ENCODE results near the gene TBX21.

TBX21 gene

DNA sequence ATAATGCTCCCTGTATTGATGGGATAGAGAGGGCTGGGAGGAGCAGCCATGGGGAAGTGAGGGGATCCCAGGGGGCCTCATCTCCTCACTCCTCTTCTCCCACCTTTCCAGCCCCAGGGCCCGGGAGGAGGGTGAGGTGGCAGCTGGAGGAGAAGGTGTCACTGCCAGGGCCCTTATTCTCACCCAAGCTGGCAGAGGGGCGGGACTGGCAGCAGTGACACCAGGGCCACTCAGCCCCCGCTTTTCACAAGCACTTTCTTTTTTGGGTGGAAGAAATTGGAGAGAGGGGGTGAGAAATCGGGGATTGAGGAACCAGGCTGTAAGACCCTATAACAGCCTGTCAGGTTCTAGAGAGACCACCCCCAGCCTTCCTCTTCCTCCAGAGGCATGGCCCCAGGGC lies 2.4 kb upstream of the TBX21 start:
- no peak for TF ChIP-seq CTCF (IDR thresholded peaks at IDR 0.05; ENCODE audit: extremely low read depth, missing control alignments)
- no peak for DNase-seq (ENCODE audit: low spot score)

DNA sequence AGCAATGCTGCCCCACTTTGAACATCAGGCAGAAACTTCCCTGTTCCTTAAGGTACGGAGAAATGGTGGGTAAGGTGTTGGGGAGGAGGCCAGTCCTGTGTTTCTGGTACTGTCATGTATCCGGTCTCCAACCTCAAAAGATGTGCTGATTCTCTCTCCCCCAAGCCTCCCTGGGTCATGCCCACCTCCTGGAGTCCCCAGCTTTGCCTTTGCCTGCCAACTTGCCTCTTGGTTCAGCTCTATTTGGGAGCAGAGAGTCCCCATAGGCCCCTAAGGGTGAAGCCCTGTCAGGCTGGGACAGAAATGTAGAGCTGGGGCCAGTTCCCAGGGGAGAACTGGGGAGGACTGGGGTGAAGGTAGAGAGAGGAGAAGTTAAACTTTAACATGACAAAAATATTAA lies 1.6 kb upstream of the TBX21 start:
- TF ChIP-seq CTCF (IDR thresholded peaks at IDR 0.05; ENCODE audit: extremely low read depth, missing control alignments), result no peak
- DNase-seq (ENCODE audit: low spot score), result no peak

DNA sequence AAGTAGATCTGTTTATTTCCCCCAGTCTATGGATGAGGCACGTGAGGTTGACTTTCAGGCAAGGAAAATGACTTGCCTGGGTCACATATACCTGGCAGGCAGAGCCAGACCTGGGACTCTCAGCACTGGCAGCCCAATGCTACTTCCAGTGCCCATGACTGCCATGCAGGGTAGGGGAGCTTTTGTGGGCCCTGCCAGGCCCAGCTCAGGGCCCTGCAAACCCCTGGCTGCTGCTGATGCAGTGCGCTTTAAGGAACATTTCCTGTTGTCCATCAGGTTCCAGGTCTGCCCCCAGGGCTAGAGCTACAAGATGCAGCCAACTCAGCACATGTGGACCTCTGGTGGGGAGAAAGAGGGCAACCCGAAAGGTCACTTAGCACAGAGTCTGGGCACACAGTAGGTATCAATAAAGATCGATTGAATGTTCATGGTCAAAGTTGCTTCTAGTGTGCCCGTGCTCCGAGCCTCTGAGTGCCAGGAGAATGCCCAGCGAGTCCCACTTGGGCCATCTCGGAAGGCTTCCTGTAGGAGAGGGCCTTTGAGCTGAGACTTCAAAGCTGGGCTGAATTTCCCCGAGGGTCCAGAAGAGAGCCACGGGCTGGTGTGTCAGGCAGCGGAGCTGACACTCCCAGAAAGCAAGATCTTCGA lies 513 bp upstream of the TBX21 start:
- DNase-seq (ENCODE audit: low spot score), result no peak
- TF ChIP-seq CTCF (IDR thresholded peaks at IDR 0.05; ENCODE audit: extremely low read depth, missing control alignments), result no peak

- TF ChIP-seq CTCF (IDR thresholded peaks at IDR 0.05; ENCODE audit: extremely low read depth, missing control alignments), result no peak
- peak; percentile 44 for DNase-seq (ENCODE audit: low spot score)
These were observed 806 bp downstream of the TBX21 start for GRCh38 chr17:47733674-47734410.

DNA sequence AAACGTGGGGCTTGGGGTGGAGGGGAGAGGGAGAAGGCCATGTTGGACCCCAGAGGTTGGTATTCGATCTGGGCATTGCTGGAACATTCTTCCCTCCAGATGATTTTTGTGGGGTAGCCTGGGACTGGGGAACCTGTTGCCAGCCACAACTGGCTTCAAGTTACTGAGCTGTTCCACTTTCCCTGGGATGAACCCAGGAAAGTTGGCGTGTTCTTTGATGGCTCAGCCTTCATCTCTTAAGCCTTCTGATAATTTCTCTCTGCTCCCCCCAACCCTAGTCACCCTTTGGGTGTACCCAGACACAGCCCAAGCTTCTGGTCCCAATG lies 2.1 kb downstream of the TBX21 start:
- no peak for DNase-seq (ENCODE audit: low spot score)
- TF ChIP-seq CTCF (IDR thresholded peaks at IDR 0.05; ENCODE audit: extremely low read depth, missing control alignments), result no peak

DNA sequence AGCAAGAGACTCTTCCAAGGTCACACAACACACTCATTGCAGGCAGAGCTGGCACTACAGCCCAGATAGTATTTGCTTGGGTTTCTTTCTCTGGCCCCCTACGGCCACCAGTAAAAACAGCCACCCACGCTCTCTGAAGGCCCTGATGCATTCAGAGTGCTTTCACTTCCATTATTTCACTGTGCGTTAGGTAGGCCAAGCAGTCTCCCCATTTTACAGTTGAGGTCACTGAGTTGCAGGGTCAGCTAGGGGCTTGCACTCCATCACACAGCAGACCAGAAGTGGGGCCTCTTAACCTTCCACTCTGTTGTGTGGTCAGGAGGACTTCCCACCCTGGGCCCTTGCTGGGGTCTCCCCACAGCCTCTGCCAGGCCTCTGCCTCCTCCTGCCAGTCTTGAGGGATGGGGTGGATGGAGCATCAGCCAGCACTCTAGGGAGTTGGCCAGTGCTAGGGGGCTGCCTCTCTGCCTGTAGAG lies 2.5 kb downstream of the TBX21 start:
- TF ChIP-seq CTCF (IDR thresholded peaks at IDR 0.05; ENCODE audit: extremely low read depth, missing control alignments), result no peak
- DNase-seq (ENCODE audit: low spot score), result peak; percentile 87

Measured in GM20000 (cell line).